GM21528 (cell line): ENCODE measurements around the gene SMAD7.

Experiments used
- ATAC-seq: cut with Tn5 transposase; IDR thresholded peaks from one replicate; pipeline ENCODE4 v1.9.1; 2021; ENCODE audit warnings: mild to moderate bottlenecking, moderate library complexity; ENCODE audit not compliant: unreplicated experiment, low FRiP score

The SMAD7 gene, protein sequence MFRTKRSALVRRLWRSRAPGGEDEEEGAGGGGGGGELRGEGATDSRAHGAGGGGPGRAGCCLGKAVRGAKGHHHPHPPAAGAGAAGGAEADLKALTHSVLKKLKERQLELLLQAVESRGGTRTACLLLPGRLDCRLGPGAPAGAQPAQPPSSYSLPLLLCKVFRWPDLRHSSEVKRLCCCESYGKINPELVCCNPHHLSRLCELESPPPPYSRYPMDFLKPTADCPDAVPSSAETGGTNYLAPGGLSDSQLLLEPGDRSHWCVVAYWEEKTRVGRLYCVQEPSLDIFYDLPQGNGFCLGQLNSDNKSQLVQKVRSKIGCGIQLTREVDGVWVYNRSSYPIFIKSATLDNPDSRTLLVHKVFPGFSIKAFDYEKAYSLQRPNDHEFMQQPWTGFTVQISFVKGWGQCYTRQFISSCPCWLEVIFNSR

DNA sequence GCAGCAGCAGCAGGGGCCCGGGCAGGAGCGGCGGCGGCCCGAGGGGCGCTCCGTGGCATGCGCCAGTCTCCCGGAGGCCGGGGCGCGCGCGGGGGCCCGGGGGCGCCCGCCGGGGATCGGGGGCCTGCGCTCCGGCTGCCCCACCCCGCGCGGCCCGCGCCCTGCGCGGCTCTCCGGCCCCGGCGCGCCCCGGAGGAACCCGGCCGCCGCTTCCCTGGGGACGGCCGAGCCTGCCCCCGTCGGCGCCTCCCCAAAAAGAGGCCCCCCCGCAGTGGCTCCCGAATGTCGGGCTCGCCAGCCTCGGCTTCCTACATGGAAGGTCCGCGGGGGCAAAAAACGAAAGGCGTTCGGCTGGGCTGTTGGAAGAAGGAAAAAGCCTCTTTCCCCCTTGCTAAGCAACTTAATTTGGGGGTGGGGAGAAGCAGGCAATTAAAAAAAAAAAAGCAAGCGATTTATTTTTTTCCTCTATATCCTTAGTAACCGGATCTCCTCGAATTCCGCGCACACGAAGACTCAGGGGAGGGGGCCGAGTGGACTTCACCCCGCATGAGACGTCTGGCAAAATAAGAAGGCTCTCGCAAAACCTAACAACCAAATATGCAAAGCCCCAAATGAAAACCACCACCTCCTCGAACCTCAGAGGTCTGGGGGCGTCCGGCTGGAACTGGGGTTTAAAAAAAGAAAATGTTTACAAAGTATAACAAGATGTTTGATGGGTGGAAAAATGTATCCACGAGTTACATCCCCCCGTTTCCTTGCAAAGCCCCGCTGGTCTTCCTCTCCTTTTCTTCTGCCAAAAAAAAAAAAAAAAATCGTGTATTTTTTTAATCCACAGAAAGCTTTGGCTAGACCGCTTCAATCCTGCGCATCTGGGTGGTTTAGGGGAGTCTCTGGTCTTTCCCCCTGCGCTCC, at the start of gene SMAD7:
Gene SMAD7, minus strand, starts transcription at position 430 of the 912 bp plus-strand sequence. CDS start 541 bp downstream, outside the sequence.
- no peak for ATAC-seq

DNA sequence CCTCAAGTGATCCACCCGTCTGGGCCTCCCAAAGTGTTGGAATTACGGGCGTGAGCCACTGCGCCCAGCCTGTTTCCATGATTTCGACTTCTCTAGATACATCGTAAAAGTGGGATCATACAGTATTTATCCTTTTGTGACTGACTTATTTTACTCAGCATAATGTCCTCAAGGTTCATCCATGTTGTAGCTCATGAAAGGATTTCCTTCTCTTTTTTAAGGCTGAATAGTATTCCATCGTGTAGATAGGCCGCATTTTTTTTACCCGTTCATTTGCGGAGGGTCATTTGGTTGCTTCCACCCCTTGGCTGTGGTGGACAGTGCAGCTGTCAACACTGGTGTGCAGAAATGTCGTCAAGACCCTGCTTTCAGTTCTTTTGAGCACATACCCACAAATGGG, 48.8 kb upstream of the SMAD7 start:
- no peak for ATAC-seq

DNA sequence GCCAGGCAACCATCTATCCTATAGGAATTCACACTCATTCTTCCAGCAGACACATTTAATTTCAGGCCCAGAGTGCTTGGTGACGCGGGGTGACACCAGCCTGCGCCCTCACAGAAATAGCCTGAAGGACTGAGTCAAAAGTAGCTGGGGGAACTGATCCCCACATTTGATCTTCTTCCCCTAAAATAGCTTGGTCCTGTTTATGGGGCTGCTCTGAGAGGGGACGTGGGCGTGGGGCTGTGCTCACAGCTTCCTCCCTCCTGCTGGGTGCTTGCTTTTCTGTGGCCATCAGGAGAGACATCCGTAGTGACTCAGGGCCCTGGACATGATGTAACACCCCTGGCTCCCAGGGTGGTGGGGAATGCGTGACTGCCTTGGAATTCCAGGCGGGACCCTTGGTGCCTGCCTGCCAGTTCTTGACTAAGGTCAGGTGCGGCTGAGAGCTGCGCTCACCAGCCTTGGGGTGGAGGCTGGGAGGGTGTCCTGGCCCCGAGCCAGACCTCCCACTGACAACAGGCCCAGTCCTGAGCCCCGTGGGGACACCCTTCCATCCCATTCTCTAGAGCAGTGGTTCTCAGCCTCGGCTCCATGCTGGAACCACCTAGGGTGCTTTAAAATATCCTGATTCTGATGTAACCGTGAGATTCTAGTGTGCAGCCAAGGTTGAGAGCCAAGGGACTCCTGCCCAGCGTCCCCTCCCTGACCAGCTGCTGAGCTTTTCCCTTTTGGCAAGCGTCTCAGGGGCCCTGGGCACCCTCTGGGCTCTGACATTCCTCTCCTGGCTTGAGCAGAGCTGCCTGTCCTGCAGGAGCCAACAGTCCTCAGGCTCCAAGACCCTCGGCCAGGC, 47.4 kb upstream of the SMAD7 start:
- no peak for ATAC-seq

DNA sequence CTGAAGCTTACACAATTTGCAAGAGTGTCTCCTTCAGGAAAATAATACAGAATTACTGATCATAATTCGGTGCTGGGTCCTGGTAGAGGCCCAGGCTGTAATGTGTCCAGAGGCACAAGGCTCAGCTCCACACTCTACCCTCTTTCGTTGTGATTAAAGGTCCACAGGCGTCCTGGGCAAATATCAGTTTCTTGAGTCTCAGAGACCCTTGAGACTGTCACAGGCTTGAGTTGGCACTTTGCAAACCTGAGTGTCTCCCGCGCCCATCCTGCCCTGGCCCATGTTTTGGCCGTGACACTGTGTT, 46.9 kb upstream of the SMAD7 start:
- no peak for ATAC-seq

DNA sequence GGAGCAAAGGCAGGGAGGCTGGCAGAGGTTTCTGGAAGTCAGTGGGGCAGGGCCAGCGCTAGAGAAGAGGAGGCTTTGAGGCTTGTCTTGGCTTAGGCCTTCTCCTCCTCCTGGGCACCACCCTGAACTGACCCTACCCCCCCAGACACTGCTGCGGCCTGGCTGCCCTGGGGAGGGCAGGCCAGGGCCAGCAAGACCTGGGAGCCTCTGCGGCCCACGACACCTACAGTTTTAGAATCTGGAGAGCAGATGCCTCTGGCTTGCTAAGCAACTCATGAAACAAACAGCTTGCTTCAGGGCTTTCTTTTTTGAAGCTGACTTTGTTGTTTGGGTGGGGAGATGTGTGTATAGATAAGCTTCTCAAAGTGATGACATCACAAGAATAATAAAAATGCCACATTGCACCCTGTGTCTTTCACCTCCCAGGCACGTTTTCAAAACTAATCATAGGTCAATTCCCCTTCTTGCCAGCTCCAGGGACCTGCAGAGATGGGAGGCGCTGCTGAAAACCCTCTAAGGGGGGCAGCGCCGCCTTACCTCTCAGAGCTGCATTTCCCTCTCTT, 46.2 kb upstream of the SMAD7 start:
- ATAC-seq = no peak

DNA sequence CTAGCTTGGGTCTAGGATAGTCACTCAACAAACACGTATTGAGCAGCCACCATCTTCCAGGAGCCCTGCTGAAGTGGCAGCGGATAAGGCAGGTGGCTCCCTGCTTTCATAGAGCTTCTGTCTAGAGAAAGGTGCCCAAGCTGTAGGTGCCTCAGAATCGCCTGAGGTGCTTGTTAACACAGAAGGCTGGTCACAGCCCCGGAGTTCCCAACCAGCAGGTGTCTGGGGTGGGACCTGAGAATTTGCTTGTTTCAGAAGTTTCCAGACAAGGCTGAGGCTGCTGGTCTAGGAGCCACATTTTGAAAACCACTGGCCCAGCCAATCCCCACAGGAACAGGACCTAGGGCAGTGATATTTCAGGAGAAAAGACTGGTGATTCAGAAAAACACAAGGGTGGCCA, 45.3 kb upstream of the SMAD7 start:
- no peak for ATAC-seq

DNA sequence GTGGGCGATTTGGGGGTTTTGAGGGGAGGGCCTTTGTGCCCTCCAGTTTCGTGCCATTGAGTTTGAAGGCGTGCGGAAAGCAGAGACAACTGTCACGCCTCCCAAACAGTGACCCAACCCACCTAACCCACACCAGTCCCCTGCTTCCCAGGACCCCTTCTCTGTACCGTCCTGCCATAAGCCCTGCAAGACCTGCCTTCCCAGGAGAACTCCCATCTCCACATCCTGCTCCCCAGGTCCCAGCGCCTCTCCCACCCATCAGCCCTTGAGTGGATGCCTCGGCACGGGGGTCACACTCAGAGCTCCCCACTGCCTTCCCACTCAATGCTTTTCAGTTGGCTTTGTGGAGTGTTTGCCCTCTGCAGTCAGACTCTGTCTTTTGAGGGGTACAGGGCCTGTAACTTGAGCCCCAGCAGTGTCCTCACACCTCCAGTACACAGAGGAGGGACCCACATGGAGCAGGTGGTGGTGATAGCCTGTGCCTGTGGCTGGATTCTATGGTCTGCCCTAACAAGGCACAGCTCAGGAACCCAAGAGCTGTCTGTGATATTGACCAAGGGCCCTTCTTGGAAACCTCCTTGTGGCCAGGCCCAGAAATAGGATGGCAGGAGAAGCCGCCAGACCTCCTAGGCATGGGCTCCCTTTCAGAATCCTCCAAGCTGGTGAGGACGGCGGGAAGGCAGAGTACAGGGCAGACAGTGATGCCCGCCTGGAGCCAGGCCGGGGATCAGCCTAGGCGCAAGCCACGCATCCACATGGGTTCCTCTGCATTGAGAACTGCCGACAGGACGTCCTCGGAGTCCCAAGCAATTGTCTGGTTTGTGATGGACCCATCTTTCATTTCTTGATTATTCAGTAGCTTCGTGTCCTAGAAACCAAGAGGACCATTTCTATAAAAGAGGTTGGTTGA, 44.4 kb upstream of the SMAD7 start:
- no peak for ATAC-seq

DNA sequence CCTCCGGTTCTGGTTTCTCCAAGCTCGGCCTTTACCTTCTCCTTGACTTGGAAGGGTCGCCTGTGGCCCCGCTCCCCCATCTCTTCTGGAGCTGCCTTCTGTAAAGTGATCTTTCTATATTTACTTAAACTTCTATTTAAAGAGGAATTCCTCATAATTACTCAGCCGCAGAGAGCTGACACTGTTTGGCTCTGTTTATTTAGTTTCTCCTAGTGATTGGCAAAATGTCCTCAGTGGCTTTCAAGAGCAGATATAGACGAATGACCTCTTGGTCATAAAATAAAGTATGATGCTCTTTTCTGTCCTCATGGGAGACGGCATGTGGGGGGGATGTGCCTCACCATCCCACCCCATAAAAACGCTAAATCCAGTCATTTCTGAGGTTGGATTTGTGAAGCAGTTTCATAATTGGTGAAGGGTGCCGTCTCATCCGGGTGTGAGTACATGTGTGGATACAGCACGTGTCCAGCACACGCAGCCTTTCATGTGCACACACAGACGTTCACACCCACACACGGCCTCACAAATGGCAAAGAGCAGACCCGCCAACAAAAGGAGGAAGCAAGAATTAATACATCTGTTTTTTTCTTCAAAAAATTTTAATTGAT, 43.4 kb upstream of the SMAD7 start:
- no peak for ATAC-seq

DNA sequence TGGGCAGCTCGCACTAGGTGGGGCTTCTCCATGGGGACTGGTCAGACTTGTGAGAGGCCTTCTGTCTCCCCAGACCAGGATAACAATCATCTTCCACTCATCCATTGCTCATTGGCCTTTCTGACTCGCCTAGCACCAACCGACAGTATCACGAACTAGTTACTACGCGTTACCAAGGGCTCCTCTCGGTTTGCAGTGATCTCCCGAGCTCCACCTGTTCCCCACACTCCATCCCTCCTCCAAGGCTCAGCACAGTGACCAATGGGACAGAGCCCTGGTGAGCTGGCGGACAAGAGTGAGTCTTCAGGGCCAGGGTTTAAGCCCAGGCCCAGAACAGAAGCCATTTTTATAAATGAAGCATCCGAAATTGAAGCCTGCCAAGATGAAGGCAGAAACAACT, 42.8 kb upstream of the SMAD7 start:
- no peak for ATAC-seq

DNA sequence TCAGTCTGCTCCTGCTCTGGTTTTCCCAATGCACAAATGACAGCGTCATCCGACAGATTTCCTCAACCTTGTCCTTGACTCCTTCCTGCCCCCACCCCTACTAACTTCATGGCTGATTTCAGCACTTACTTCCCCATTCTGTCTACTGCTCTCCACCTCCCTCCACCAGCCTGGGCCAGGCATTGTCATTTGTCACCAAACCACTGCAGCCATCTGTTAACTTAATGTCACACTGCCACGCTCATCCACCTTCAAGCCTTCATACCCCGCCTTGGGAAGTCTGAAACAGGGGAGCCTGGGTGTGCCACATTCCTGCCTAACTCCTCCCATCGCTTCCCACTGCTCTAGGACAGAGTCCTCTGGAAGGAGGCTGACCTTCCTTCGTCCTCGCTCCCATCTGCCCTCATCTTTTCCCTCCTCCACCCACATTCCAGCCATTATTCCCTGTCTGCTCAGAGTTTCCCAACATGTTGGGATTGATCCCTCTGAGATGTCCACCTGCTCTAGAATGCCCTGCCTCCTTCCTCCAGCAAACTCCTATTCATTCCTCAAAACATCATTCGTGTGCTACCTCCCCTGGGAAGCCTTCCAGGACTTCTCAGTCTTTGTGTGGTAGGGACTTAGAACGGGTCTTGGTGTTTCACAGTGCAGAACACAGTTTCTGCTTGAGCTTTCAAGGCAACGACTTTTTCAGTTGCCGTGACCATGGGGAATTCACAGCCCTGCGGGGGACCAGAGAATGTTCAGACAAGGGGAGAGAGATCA, 42.2 kb upstream of the SMAD7 start:
- no peak for ATAC-seq

DNA sequence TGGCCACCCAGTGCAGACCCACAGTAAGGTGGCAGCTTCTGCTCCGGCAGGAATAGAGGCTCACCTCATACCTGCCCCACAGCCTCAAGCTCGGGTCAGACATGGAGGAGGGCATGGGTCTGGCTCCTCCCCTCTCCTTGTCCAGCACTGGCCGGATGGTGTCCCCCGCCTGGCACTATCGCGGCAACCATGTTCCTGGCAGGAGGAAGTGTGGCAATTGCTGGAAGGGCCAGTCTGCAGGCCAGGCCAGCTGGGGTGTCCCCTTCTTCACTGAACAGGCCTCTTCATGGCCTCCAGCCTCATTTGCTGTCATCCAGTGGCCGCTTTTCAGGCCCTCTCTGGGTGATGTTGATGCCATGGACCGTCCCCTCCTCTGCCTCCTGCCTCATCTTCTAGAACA, 41.4 kb upstream of the SMAD7 start:
- no peak for ATAC-seq

DNA sequence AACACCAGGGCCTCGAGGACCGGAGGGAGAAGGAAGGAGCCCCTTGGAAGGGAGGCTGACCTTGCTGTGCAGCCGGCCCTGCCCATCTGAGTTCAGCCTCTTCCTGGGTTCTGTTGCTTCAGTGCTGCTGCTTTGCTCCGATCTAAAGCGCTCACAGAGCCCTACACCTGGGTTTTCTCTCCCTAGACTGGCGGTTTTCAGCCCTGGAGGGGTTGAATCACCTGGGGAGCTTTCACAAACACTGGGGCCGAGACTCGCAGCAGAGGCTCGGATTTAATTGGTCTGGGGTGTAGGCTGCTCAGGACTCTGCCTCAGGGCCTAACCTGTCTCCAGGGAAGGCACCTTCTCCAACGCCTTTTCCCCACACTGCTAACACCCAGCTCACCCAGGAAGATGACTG, 40.9 kb upstream of the SMAD7 start:
- ATAC-seq = no peak

DNA sequence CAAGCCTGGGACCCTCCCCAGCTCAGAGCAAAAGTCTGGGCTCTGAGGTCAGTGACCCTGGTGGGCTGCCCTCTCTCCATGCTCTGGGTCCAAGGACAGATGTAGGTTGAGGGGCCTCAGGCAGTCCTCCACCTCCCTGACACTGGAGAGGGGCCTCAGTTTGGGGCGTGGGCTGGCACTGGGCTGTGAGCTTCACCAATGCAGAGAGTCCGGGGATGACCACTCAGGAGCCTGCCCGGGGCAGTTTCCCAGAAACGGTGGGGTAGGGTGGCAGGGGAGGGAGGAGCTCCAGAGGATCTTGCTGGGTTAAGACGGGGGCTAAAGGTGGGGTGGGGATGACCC, 40.5 kb upstream of the SMAD7 start:
- no peak for ATAC-seq

DNA sequence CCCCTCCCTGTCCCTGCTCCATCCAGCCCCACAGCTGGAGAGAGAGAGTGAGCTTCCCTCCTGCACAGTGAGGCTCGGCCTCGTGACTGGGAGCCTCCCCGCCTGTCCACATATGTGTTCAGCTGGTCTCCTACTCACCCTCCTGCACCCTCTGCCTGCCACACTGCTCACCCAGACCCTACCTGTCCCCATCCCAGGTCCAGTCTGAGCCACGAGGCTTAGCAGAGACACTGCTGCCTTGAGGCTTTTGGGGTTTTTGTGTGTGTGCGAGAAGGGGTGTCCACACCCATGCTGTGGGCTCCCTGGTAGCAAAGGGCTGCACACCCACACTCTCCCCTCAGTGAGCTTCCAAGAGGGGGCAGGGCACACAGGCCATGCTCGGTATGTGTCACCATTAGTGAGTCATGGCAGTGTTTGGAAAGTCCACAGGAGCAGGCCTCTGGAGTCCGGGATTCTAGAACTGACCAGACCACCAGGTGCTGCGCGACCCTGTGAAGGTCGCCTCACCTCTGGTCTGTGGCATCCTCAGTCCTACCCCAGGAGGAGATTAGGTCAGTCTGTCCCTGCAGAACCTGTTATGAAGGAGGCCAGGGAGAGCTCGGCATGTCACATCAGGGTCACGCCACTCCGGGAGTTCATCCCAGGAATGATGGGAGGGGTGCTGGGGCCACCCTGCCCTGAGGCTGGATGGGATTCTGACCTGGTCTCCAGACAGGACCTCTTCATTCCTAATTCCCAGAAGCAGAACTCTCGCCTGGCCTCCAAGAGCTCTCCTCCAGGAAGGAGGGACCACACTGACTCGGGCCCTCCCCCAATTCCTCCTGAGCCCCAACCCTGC, 39.9 kb upstream of the SMAD7 start:
- no peak for ATAC-seq

DNA sequence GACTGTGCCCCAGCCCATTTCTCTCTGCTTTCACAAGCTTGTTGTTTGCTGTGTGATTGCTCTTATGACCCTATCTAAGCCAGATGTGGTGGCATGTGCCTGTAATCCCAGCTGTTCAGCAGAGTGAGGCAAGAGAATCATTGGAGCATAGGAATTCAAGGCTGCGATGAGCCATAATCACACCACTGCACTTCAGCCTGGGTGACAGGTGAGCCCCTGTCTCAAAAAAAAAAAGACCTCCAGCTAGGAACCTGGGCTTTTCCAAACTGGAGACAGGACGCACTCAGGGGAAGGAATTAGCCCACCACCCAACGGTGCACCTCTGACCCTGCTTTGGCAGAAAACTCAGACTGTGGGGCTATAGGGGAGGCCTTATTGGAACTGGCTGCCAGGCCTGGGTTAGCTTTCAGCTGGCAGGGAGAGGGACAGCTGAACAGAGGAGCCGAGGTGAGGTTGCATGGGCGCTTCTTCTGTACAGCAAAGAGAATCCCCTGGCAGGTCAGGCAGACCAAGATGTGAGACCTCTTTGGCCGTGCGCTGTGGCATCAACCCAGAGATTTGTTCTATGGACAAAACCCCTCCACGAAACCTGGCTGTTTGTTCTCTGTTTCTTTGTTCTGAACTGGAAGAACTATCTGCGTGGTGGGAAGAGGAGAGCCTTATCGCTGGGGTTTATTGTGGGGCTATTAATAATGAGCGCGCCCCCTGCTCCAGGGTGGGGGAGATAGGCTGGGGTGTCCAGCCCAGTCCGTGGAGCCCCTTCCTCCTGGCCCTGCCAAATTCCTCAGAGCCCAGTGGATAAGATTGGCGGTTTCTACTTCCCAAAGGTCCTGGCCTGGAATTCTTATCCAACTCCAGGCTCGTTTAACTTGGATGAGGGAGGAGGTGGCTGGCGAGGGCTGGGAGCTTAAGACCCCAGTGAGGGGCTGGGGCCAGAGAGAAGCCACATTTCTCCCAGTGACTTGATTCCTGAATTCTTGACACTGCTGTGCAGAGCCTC, 38.8 kb upstream of the SMAD7 start:
- no peak for ATAC-seq

DNA sequence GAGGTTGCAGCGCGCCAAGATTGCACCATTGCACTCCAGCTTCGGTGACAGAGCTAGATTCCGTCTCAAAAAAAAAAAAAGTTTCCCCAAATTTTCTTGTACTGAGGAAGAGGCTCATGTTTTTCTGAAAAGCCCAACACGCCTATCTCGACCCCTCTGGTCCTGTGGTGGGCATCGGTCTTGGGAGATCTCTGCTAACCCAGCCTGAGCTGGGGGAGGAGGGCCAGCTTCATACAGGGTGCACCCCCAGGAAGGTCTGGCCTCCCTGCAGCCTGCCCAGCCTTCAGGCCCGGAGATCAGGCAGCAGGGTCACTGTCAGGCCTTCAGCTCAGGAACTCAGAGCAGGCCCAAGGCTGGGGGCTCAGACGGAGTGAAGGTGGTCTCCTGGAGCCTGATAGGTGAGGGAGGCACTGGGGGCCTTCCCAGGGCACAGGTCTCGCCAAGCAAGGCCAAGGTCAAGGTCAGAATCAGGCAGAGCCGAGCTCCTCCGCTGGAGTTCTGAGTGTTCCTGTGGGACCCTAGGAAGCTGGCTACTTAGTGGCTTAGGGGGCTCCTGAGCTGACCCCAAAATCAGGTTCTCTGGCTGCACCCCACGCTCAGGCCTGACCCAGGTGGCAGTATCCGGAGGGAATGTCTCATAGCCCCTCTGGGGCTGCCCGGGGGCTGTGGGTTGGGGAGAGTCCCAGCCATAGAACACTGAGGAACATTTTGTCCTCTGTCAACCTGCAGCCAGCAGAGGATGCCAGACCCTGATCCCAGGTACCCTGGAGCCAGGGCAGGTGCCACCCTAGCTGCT, 37.9 kb upstream of the SMAD7 start:
- no peak for ATAC-seq
